ENCODE results near the gene KIAA1614. TPM values are rescaled to one million over a fixed set of nuclear protein-coding genes. Genes with fewer than 3 reads are reported as not detected.

KIAA1614 gene
- polyA plus RNA-seq, 5 donors: 6.2 to 12.4 (median 9.5) TPM

DNA sequence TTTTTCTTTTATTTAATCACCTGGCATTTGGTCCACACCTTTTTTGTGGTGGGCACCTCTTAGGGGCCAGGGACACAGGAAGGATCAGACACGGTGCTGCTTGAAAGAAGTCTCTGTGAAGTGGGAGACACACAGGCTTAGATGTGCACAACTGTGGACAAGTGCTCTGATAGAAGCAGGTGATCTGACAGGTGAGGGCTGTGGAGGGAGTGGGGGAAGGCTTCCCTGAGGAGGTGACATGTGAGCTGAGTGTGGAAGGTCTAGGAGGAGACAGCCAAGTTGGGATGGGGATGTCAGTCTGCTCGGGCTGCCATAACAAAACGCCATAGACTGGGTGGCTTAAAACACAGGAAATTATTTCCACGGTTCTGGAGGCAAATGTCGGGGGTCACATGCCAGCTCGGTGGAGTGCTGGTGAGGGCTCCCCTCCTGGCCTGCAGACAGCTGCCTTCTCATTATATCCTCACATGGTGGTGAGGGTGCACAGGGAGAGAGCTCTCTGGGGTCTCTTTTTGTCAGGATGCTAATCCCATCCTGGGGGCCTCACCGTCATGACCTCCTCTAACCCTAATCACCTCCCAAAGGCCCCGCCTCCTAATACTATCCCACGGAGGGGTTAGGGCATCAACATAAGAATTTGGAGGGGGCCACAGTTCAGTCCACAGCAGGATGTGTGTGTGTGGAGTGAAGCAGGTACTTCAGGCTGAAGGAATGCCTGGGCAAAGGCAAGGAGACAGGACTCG, 5.2 kb upstream of the KIAA1614 start:
- no peak for DNase-seq

DNA sequence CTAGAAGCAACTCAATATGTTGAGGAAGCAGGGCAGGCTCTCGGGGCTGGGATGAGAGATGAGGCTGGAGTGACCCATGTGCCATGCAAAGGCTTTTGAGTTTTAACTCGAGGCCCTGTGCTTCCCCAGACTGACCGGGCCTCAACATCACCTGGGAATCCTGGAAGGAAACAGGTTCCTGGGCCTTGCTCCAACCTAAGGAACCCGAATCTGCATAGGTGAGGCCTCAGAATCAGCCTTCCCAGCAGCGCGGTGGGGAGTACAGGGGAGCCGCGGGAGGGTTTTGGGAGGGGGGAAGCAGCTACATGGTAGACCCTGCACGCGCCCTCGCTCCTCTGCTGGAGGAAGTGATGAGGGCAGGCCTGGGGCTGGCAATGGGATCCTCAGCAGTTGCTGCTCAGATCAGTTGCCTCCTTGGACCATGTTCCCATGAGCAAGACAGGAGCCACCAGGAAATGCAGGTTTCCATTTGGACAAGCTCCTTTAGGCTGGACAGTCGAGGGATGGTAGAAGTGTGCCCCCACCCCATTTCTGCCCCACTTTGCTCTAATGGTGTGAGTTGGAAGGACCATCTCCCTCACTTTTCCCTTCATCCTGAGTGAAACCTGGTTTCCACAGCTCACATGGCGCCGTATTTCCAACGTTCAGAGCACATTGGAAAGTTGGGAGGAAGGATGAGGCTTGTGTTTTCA, 4.5 kb upstream of the KIAA1614 start:
- DNase-seq: no peak

DNA sequence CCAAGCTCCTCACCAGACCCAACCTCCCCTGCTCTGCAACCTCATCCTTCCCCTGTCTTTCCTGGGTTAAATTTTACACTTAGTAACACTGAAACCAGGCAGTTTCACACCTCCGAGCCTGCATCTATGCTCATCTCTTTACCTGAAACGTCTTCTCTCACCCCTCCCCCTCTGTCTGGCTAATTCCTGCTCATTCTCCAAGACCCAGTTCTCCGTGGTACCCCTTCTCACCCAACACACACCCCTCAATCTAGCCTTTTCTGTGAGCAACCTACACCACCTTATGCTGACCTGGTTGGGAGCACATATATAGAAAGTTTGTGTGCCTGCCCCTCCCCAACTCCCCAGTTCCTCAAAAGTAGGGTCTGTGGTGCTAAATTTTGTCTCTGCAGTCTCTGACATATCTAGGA, 3.7 kb upstream of the KIAA1614 start:
- no peak for DNase-seq

DNA sequence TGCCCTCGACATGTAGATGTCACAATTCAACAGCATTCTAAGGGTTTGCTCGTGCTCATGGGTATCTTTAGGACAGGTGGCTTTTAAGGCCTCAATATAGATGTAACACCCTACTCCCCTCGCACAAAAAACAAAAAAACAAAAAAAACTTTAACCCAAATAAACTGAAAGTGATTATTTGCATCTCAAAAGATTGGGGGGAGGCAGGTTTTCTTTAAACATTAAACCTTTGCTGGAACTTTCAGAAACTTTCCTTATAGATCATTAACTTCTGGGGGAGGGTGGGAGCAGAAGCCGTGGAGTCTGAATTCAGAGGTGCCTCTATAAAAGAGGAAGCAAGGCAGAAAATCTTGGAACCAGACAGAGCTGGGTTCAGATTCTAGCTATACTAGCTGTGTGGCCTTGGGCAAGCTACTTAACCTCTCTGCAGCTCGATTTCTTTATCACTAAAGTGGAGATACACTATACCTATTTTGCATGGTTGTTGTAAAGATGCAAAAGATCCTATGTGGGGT, 3.2 kb upstream of the KIAA1614 start:
- no peak for DNase-seq

DNA sequence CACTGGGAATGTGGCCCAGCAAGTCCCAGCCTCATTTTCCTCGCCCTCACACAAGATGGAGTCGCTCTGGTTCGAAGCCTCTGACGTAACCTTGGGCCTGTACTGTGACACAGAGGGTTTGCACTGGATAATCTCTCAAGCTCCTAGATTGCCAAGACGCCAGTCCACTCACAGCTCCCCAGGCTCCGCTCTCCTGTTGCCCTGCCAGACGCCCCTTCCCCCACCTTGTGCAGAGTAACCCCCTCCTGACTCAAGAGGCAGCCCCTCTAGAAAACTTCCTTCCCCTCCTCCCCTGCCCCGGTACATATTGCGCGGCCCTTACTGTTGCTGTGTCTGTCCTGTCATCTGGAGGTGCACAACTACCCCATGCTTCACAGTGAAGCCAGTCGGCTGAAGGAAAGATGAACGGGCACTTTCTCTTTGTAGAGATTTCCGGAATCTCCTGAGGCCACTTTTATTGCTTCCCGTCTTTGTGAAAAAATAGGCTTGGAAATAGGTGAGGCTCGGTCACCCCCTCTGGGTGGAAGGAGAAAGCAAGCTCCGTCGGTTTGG, 981 bp upstream of the KIAA1614 start:
- peak in 1 of 2 donors; percentile 36 for DNase-seq

DNA sequence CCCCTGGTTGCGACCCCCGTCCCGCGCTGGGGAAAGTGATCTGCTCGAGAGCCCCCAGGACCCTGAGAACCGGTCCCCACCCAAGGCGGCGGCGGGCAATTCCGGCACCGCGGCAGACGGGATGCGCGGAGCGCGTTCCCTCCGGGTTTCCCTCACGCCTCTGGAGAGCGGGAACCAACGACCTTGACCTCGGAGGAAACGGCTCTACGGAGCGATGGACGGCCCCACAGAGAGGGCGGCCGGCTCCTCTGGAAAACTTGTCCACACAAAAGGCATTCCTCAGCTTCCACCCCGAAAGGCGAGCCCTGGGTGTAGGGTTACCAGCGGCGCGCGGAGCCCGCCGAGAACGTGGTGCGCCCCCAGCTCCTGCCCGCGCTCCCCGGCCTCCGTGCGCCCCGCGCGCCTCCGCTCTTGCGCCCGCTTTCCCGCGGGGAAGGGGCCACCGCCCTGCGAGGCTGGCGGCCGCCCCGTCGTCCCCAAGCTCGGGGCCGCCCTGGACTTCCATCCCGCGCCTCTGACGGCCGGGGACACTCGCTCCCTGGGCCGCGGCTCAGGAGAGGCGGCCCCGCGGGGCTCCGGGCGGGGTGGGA, 391 bp upstream of the KIAA1614 start:
- DNase-seq: peak; percentile 49 to 68

DNA sequence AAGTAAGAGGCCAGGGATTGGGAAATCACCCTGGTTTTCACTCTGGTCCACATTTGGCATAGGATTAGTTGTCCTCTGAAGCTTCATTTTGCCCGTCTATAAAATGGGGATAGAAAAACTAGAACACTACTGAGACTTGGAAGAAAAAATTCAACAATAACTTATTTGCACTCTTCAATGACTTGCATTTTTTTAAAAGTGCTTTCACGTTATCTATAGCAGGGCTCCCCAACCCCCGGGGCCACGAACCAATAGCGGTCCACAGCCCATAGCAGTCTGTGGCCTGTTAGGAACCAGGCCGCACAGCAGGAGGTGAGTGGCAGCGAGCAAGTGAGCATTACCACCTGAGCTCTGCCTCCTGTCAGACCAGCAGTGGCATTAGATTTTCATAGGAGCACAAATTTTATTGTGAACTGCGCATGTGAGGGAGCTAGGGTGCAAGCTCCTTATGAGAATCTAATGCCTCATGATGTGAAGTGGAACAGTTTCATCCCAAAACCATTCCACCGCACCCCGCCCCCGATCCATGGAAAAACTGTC, 2.8 kb downstream of the KIAA1614 start:
- DNase-seq: no peak

DNA sequence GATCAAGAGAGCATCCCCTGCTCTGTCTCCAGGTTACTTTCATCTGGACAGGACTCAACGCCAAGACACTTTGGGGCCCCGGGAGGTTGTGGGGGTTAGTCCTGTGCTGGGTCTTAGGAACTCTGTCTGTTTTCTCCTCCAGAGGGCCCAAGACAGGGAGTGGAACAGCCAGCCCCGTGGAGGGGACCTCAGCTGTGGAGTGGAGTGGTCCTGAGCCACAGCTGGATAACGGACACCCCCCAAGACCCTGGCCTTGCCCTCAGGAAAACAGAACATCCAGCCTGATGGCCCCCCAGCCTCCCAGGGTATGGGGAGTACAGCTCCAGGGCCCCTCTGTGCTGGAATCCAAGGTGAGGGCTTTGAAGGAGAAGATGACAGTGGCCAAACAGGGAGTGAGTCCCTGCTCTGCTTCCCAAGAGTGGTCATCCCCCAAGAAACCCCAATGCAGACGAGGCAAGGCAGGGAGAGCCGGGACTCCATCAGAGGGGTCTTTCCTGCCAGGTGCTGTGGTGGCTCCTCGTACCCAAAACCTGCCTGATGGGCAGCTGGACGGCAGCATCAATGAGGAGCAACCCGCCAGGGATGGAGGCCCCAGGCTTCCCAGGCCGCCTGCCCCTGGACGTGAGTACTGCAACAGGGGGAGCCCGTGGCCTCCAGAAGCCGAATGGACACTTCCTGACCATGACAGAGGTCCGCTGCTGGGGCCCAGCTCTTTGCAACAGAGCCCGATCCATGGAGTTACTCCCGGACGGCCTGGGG, 3.5 kb downstream of the KIAA1614 start:
- DNase-seq: no peak

DNA sequence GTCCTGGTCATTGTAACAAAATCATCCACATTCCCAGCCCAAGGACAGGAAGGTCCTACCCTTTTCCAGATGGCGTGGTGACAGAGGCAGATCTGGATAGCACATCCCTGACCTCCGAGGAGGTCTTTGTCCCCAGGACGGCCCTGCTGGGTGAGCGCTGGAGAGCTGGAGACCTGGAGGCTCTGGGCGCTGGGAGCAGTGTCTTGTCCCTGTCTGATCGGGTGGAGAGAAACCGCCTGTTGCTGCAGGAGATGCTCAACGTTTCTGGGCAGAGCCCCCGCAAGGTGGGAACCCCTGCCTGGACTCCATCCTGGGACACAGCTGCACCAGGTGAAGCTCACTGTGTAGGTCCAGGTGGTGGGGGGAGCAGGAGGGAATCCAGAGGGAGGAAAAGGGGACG, 4.1 kb downstream of the KIAA1614 start:
- no peak for DNase-seq

DNA sequence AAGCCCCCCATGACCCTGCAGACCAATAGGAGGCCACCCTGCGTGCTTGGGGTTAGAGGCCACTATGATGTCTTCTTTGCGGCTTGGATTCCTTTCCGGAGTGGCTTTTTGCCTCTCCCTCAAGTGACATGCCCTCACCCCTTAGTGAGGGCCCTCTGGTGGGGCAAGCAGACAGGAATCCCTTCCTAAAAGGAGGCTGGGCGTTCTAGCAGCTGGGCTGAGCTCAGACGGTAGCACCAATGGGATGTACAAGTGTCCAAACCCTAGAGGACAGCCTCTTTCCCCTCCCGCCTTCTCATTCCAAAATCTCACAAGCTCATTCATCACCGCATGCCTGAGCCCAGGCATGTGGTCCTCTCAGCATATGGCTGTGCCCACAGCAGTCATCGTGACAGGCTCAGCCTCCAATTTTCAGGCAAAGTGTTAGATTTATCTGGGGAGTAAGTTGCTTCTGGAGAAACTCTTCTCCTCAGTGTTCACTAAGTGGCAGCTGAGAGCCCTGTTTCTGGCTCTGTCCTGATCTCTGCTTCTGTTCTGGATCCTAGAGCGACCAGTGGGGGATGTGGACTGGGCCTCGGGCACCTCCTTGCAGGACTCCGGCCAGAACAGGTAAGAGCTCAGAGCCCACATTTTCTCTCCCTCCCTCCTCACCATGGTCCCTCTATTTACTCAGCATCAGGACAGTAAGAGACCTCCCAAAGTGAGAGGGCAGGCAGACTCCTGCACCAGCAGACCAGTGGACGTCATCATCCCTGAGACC, 4.8 kb downstream of the KIAA1614 start:
- DNase-seq: no peak

DNA sequence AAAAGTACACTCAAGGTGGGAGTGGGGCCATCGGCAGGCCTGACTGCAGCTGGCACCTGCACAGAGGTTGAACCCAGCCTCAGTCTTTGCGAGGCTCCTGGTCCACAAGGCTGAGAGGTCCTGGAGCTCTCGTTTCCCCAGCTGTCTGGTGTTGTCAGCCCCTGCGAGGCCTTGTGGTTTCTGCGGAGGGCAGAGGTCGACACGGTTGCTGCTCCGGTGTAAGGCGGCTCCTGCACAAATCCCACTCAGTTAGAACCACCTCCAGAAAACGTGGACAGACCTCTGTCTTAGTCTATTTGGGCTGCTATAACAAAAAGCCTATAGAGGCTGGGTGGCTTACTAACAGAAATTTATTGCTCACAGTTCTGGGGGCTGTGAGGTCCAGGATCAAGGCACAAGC, 5.8 kb downstream of the KIAA1614 start:
- DNase-seq: no peak

DNA sequence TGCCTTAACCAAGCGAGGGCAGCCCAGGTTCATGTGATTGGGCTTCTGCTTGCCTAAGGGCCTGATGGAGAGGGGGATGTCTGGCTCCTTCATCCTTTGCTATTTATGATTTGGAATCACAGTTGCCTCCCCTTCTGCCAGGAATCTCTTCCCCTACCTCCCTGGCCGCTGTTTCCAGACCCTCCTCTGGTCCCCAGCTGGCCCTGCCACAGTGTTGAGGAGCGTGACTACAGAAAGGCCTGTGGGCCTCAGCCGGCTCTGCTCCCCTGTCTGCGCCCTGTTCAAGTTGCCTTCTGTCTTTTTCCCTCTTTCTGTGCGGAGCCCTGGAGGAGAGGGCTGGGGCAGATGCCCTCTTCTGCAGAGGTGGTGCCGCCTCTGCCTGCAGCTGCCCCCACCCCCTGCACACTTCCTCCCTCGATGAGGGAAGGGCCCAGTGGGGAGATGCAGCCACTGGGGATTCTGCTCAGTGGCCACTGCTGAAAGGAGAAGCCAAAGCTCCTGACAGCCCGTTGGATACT, 6.5 kb downstream of the KIAA1614 start:
- no peak for DNase-seq

DNA sequence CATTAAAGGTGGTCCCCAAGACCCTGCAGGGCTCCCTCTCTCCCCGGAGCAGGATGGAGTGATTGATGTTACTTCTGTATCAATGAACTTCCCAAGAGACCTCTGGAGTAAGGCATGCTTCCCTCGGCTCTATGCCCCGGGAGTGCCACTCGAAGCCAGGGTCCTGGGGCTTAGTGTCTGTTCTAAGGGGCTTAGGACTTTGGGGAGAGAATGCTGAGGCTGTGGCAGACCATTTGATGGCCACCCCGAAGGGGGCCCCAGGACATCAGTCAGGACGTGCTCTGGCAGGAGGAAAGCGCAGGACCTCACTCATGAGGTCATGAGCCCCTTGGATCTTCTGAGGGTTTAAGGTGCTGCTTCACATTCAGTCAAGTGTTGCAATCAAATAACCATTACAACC, 7.5 kb downstream of the KIAA1614 start:
- no peak for DNase-seq

DNA sequence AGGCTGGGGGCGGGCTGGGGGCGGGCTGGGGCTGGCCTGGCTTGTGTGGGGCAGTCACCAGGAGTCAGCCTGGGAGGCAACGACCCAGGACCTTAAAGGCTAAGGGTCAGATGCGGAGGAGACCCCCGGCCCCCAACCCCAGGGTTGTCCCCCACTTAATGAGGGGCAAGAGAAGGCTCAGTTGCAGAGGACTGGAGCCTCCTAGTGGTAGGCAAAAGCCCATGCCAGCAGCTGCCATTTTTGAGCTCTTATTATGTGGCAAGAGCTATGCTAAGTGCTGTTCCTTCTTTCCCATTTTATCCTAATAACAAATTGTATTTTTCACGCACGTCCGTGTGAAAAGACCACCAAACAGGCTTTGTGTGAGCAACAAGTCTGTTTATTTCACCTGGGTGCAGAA, 8.0 kb downstream of the KIAA1614 start:
- DNase-seq: no peak

DNA sequence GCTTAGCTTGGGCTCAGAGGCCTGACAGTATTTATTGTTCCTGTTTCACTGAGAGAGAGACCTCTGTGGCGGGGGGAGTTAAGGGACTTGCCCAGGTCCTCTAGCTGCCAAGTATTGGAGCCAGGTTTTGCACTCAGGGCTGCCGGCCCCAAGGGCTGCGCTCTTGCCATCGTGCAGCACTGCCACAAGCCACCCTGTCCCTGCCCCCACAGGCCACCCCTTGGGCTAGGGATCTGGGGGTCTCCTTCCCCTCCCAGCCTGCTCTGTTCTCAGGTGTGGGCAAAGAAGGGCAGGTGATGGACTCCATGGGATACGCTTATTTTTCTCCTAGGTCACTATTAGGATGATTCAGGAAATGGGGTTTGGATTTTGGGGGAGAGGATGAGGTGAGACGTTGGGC, 8.7 kb downstream of the KIAA1614 start:
- no peak for DNase-seq

DNA sequence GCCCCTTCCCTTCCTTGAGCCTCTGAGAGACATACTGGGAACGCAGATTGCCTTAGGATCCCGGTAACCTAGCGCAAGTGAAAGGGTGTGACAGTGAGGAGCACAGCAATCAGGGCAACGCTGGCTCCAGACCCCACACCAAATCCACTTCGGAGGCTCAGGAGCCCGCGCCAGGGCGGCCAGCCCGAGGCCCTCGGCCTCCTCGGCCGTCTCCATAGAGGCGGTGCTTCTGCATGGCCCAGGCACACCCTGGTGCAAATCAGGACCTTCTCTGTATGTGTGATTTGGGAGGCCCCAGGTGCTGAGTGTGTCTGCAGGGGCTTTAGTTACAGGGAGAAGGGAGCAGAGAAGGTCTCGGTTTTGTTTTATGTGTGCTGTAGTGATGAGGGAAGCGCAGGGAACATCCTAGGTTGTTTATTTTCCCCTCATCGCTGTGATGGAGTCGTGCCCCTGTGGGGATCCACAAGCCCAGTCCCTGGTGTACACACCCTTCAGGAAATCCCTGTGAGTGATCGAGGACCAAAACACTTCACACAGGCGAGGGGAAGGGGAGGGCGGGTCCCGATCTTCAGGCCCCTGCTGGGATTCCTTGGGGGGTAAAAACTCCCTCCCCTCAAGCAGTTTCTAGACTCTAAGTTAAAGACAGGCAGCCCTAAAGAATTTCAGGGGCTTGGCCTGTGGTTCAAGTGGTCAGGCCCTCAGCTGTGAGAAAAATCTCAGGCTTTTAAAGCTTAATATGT, 9.4 kb downstream of the KIAA1614 start:
- no peak for DNase-seq

DNA sequence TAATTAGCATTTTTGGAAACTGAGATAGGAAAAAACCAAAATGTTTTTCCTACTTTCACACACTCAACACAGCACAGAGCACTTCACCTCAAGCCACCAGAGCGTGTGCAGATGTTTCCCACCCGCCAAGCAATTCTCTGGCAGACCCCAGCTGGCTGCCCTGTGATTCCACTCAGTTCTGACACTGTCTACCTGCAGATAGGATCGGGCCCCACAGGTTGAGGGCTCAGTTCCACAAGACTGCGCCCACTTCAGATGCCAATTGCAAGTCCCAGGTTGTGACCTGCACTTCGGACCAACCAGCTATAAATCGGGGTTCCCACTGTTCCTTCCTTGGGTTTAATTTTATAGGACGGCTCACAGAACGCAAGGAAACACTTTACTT, 9.9 kb downstream of the KIAA1614 start:
- DNase-seq: no peak

DNA sequence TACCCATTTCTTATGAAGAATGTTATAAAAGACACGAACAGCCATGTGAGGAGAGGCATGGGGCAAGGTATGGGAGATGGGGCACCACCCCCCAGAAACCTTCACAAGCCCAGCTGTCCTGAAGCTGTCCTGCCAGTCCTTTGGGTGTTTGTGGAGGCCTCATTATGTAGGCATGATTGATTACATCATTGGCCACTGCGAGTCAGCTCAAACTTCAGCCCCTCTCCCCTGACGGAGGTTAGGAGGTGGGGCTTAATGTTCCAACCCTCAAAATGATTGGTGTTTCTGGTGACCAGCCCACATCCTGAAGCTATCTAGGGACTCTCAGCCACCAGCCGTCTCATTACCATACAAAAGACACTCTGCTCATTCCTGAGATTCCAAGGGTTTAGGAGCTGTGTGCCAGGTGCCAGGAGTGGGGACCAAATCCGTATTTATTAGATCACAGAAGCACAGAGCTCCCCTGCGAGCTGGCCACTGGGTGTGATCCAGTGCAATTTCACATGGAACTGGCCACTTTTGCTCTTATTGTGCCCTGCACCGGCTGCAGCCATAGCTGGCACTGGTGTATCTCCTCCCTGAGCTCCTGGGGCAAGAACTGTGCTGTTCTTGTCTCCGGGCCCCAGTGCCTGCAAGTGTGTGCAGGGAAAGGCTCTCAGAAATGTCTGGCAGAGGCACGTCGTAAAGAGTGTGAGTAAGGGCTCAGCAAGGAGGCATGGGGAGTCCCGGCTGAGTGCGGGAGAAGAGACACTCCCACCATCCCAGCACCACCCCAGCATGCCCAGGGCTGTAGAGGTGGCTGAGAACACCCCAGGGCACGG, 10.5 kb downstream of the KIAA1614 start:
- DNase-seq: no peak

DNA sequence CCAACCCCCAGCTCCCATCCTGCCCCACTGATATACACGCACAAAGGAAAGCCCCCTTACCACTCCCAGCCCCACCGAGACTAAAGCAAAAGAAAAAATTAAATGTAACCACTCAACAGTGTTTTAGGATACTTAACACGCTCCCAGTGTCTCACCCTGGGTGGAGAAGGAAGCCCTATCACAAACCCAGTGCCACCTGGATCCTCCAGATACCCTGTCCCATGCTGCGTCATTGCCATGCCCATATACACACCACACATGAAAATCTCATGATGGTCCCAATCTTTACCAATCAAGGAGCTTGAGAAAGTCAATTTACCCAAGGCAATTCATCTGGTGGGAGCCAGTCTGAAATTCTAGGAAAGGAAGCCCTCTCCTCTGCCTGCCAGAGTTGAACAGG, 11.2 kb downstream of the KIAA1614 start:
- no peak for DNase-seq

Measured in right lung (tissue), 5 donors.